ENCODE measurements around the gene ZHX3. TPM values are rescaled to one million over a fixed set of nuclear protein-coding genes. Genes with fewer than 3 reads are reported as not detected.

The ZHX3 gene
- total and polyA plus RNA-seq, 9 of the 15 experiments (the other 6 are each of a cell fraction or from before 2014, with no cell fraction given): 0.80 to 14.6 (median 4.9) TPM

GRCh38 chr20:41135888-41136679, 181.4 kb downstream of the ZHX3 start (continued):
- peak in 1 of 3 experiments; percentile 63; a peak in 2 of 6 replicates for TF ChIP-seq ZBTB11 (CRISPR knock-in tag; IDR thresholded peaks at IDR 0.05)
- no peak for TF ChIP-seq ZNF707 (CRISPR knock-in tag; conservative IDR thresholded peaks at IDR 0.05)
- 0 out of 2 replicates have a peak, but pooled peaks have one; percentile 11 for TF ChIP-seq E2F3 (CRISPR knock-in tag; IDR thresholded peaks at IDR 0.05)
- no peak for TF ChIP-seq TGIF2 (CRISPR knock-in tag; IDR thresholded peaks at IDR 0.05)
- TF ChIP-seq MAX (CRISPR knock-in tag; IDR thresholded peaks at IDR 0.05): no peak; the same call in 1 of the 2 replicates
- no peak for TF ChIP-seq HMG20A (CRISPR knock-in tag; conservative IDR thresholded peaks at IDR 0.05)
- TF ChIP-seq MLLT1 (IDR thresholded peaks at IDR 0.05): peak in 1 of 2 experiments; percentile 93; a peak in 2 of 4 replicates
- no peak for TF ChIP-seq ZBTB33 (CRISPR knock-in tag; IDR thresholded peaks at IDR 0.05)
- TF ChIP-seq ZMIZ1 (IDR thresholded peaks at IDR 0.05; ENCODE audit: low read depth in 2 of 2, low read length in 2 of 2): no peak
- TF ChIP-seq SP2 (IDR thresholded peaks at IDR 0.05; ENCODE audit: extremely low read depth, low read depth, low read length, poor library complexity, severe bottlenecking): no peak
